Vagina (tissue), 2 donors: ENCODE data around the gene RPP40. TPM values are rescaled to one million over a fixed set of nuclear protein-coding genes. Genes with fewer than 3 reads are reported as not detected.

Experiments used
- DNase-seq, 2 donors: peaks; one replicate each; pipeline ENCODE4 v3.0.0-alpha.2; 2017; ENCODE audit errors: extremely low spot score in 2 of 2
- H3K27ac ChIP-seq: fragments of 200-600 bp; sonication (generic); one replicate; pipeline ENCODE4 v1.5.1; 2019
- H3K27me3 ChIP-seq: fragments of 200-600 bp; sonication (generic); one replicate; pipeline ENCODE4 v1.5.1; 2019
- H3K36me3 ChIP-seq, 2 donors: fragments of 200-600 bp; sonication (generic); one replicate each; pipeline ENCODE4 v1.5.1; 2017 to 2019
- H3K4me1 ChIP-seq: fragments of 200-600 bp; sonication (generic); one replicate; pipeline ENCODE4 v1.5.1; 2019
- H3K4me3 ChIP-seq, 2 donors: fragments of 200-600 bp; sonication (generic); 1 replicate in 1 of 2; 2 replicates in 1 of 2; pipeline ENCODE4 v1.5.1; 2016 to 2019
- H3K9me3 ChIP-seq: fragments of 200-600 bp; sonication (generic); one replicate; pipeline ENCODE4 v1.5.1; 2019
- CTCF ChIP-seq, 3 experiments: fragments of 450-650 bp in 2 of 3; fragments of 200-600 bp in 1 of 3; sonication (generic) in 1 of 3; IDR thresholded peaks; one replicate each; pipeline ENCODE4 v1.5.1; 2017 to 2019; ENCODE audit warnings: antibody characterized with exemption in 3 of 3, mild to moderate bottlenecking in 2 of 3, moderate library complexity in 2 of 3
- POLR2A ChIP-seq, 2 donors: fragments of 450-650 bp; IDR thresholded peaks; one replicate each; pipeline ENCODE4 v1.6.1; 2017; ENCODE audit warnings: antibody characterized with exemption in 2 of 2, mild to moderate bottlenecking in 2 of 2, moderate library complexity in 2 of 2
- POLR2AphosphoS5 ChIP-seq, 2 donors: sonication (generic); formaldehyde crosslinking; IDR thresholded peaks; one replicate each; pipeline ENCODE4 v1.9.0; 2017; ENCODE audit warnings: antibody characterized with exemption in 2 of 2, mild to moderate bottlenecking in 2 of 2, low read depth in 1 of 2; ENCODE audit not compliant: insufficient read depth in 1 of 2
- intact Hi-C: fragments of 100-400 bp; cut with DNase I; formaldehyde crosslinking; loops from one replicate; pipeline ENCODE4 v1.15.1; 2023
- total RNA-seq: library from RNA; depleted of rRNA; stranded (reverse); fragments of >200 nt; gene quantifications from one replicate; pipeline ENCODE4 v1.2.3, GENCODE V29; 2016

The RPP40 gene
- total RNA-seq, 1 donor from 2014 or later, result 4.7 TPM

GRCh38 chr6:5029609-5030008 is 25.8 kb upstream of the RPP40 start:
- peaks cover 23% of the 10 kb centered on the region for H3K4me1 ChIP-seq
- intact Hi-C loops, result no loop called here

GRCh38 chr6:5028921-5029320 is 25.1 kb upstream of the RPP40 start:
- TF ChIP-seq POLR2A (IDR thresholded peaks at IDR 0.05), result no peak
- no peak for TF ChIP-seq POLR2AphosphoS5 (IDR thresholded peaks at IDR 0.05; ENCODE audit: insufficient read depth in 1 of 2, low read depth in 1 of 2)
- TF ChIP-seq CTCF (IDR thresholded peaks at IDR 0.05), result no peak
- DNase-seq, result no peak
- H3K4me1 ChIP-seq, result peaks cover 18% of the 10 kb centered on the region
- intact Hi-C loops, result no loop called here
- H3K4me3 ChIP-seq, result no peak overlapping the region
- no peaks in the 10 kb centered on the region for H3K27me3 ChIP-seq
- no peaks in the 10 kb centered on the region for H3K36me3 ChIP-seq
- H3K9me3 ChIP-seq, result no peaks in the 10 kb centered on the region
- H3K27ac ChIP-seq, result no peak overlapping the region

More at GRCh38 chr6:5029609-5030008, 25.8 kb upstream of the RPP40 start:
- Histone ChIP-seq H3K36me3 (no peaks in the 10 kb centered on the region), H3K27ac (no peak overlapping the region), H3K4me3 (no peak overlapping the region), H3K9me3 (no peaks in the 10 kb centered on the region), H3K27me3 (no peaks in the 10 kb centered on the region)
- TF ChIP-seq POLR2A (IDR thresholded peaks at IDR 0.05) (no peak), POLR2AphosphoS5 (IDR thresholded peaks at IDR 0.05; ENCODE audit: insufficient read depth in 1 of 2, low read depth in 1 of 2) (no peak), CTCF (IDR thresholded peaks at IDR 0.05) (no peak)
- no peak for DNase-seq

- Histone ChIP-seq H3K9me3 (no peaks in the 10 kb centered on the region), H3K27me3 (no peaks in the 10 kb centered on the region), H3K27ac (no peak overlapping the region), H3K36me3 (no peaks in the 10 kb centered on the region), H3K4me1 (peaks cover 12% of the 10 kb centered on the region), H3K4me3 (no peak overlapping the region)
- DNase-seq, result no peak
- intact Hi-C loops, result no loop called here
- no peak for TF ChIP-seq POLR2A (IDR thresholded peaks at IDR 0.05)
- TF ChIP-seq POLR2AphosphoS5 (IDR thresholded peaks at IDR 0.05; ENCODE audit: insufficient read depth in 1 of 2, low read depth in 1 of 2), result no peak
- no peak for TF ChIP-seq CTCF (IDR thresholded peaks at IDR 0.05)
Measured at GRCh38 chr6:5028301-5028700, 24.5 kb upstream of the RPP40 start.

- H3K27me3 ChIP-seq, result no peaks in the 10 kb centered on the region
- TF ChIP-seq CTCF (IDR thresholded peaks at IDR 0.05) (no peak), POLR2AphosphoS5 (IDR thresholded peaks at IDR 0.05; ENCODE audit: insufficient read depth in 1 of 2, low read depth in 1 of 2) (peak; percentile 34 to 81), POLR2A (IDR thresholded peaks at IDR 0.05) (no peak)
- peak overlapping the region; percentile 66 for H3K27ac ChIP-seq
- H3K4me3 ChIP-seq, result peak overlapping the region; percentile 47 to 57
- no peaks in the 10 kb centered on the region for H3K36me3 ChIP-seq
- peak in 1 of 2 donors; percentile 83 for DNase-seq
- H3K9me3 ChIP-seq, result no peaks in the 10 kb centered on the region
- intact Hi-C loops, result no loop called here
- H3K4me1 ChIP-seq, result peaks cover 7% of the 10 kb centered on the region
Measured at GRCh38 chr6:5025911-5026819, 22.3 kb upstream of the RPP40 start.

- no peak for TF ChIP-seq CTCF (IDR thresholded peaks at IDR 0.05)
- no peak for TF ChIP-seq POLR2AphosphoS5 (IDR thresholded peaks at IDR 0.05; ENCODE audit: insufficient read depth in 1 of 2, low read depth in 1 of 2)
- TF ChIP-seq POLR2A (IDR thresholded peaks at IDR 0.05), result no peak
- Histone ChIP-seq H3K4me3 (no peak overlapping the region), H3K27me3 (no peaks in the 10 kb centered on the region), H3K27ac (no peak overlapping the region), H3K4me1 (peaks cover 6% of the 10 kb centered on the region), H3K36me3 (no peaks in the 10 kb centered on the region), H3K9me3 (no peaks in the 10 kb centered on the region)
- intact Hi-C loops, result no loop called here
- DNase-seq, result peak in 1 of 2 donors; percentile 25
Measured at GRCh38 chr6:5023923-5024322, 20.1 kb upstream of the RPP40 start.
